HG02678 (cell line): ENCODE data around the gene DLK2.
"Not testable (repeated sequence)": the region's sequence is repeated elsewhere in the genome, so short reads cannot be mapped to it uniquely, and the experiment has no call there.

Experiments
- ATAC-seq: cut with Tn5 transposase; IDR thresholded peaks from one replicate; pipeline ENCODE4 v1.9.1; 2021; ENCODE audit warnings: mild to moderate bottlenecking, moderate library complexity; ENCODE audit not compliant: unreplicated experiment

Gene DLK2

DNA sequence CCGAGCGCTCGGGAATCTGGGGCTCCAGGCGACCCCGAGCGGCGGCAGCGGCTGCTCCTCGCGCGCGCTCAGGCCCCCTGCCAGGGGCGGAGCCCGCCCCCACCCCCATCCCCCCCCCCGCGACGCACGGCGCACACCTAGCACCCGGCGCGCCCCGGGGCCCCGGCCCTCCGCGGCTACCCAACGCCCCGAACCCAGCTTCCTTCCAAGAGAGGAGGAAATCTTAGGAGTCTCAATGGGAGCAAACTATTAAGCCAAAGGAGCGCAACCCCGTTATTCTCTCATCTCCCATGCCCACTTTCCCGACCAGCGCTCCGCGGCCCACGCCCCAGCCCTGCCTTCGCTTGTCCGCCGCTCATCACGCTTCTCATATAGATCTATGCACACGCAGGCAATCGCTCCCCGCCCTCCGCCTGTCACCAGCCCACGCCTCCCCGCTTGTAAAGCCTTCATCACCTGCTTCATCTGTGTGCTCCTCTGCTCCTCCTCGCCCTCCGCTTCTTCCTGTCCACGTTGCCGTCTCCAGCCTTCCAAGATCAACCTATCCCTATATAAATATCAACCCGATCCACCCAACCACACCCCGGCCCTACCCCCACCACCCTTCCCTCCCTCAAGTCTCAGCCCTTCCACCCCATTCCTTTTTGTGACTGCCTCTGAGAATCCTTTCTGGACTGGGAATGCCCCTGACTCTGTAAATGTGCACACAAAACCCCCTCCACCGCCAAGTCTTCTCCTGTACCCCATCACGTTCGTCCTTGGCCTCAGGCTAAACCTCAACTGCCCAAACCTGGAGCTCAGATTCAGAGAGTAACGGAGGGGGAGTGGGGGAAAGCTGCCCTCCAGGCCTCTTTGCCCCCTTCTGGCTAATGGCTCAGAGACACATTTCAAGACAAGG is at the start of gene DLK2:
DLK2 (minus strand) TSS at position 18 of the 898 bp plus-strand sequence. CDS start 723 bp downstream, outside the sequence.
- peak; percentile 23 for ATAC-seq

GRCh38 chr6:43503443-43503842 is 48.1 kb upstream of the DLK2 start:
- ATAC-seq = no peak

GRCh38 chr6:43502666-43503065 is 47.3 kb upstream of the DLK2 start:
- no peak for ATAC-seq

- ATAC-seq = no peak
These were observed 45.6 kb upstream of the DLK2 start for GRCh38 chr6:43500921-43501320.

GRCh38 chr6:43499028-43499815 is 43.9 kb upstream of the DLK2 start:
- ATAC-seq = no peak

DNA sequence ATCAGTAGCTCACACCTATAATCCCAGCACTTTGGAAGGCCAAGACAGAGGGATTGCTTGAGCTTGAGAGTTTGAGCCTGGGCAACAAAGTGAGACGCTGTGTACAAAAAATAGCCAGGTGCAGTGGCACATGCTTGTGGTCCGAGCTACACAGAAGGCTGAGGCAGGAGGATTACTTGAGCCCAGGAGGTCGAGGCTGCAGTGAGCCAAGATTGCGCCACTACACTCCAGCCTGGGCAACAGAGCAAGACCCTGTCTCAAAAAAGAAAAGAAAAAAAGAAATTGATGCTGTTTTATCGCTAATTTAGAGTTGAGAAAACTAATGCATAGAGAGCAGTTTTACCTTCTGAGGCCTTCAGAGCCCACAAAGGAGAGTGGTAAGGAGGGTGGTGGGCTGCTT is 42.9 kb upstream of the DLK2 start:
- ATAC-seq = not testable (repeated sequence)

DNA sequence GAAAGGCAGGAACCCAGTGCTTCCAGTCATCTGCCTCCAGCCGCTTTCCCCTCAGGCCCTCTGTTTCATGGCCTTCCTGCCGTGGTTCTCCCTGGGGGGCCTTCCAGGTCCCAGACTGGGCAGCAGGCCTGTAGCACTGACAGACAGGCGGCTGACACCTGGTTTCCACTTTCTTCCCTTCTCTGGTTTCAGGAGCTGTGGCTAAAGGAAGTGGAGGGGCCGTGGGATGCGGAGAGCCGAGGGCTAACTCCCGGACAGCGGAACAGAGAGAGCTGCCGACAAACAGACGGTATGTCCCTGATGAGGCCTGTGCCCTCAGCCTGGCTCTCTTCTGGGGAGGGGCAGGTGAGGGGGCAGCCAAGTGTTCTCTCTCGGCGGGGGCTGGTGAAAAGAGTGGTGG is 42.3 kb upstream of the DLK2 start:
- no peak for ATAC-seq

- ATAC-seq = no peak
These were observed 41.7 kb upstream of the DLK2 start for GRCh38 chr6:43497129-43497396.

- no peak for ATAC-seq
These were observed 41.2 kb upstream of the DLK2 start for GRCh38 chr6:43496370-43497128.

DNA sequence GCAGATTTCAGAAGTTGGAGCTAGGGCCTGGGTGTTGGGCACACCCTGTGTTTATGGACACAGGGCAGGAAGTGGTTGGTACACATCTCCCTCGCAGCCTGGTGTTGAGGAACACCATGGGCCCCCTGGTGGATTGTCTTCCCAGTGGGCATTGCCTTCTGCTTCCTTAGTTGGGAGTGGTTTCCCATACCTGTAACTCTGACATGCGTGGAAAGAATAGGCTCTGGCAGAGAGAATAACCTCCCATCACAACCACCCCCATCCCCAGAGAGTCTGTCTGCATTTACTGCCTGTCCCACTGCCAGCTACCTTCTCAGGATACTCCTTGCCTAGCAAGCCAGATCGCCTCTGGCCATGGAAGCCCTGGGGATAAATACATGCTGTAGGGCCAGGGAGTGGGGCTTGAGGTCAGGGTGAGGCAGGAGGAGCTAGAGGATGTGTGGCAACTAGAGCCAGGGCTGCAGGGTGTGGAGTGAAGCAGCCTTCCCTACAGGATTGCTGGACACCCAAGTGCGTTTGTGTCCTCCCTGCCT is 40.1 kb upstream of the DLK2 start:
- no peak for ATAC-seq

DNA sequence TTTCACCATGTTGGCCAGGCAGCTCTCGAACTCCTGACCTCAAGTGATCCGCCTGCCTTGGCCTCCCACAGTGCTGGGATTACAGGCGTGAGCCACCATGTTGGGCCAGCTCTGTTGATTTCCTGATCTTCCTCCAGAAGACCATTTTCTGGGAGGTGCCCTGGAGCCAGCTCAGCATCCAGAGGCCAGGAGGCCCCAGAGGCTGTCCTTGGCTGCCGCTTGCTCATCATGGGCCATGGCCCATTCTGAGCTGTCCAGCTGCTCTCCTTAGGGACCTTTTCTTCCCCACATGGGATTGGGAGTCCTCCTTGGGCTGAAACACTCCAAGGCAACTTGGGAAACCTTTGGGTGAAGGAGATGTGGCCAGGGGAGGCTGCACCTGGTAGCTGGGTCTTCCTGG is 39.4 kb upstream of the DLK2 start:
- ATAC-seq = no peak

DNA sequence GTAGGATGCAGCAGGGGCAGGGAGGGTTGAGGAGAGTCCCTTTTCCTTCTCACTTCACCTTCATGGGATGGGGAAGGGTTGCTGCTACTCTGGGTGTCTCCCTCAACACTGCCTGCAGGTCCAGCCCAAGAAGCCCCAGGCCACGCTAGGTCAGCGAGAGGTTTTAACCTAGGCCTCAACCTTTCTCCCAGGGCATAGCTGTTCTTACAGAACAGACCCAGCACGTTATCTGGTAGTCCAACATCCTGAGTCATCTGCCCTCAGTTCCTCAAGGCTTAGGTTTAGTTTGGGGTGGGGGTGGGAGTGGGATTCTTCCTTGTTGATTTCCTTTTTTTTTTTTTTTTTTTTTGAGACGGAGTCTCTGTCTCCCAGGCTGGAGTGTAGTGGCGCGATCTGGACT is 39.0 kb upstream of the DLK2 start:
- no peak for ATAC-seq

- ATAC-seq = no peak
These were observed 38.5 kb upstream of the DLK2 start for GRCh38 chr6:43493833-43494232.

GRCh38 chr6:43493230-43493629 is 37.9 kb upstream of the DLK2 start:
- ATAC-seq = no peak

DNA sequence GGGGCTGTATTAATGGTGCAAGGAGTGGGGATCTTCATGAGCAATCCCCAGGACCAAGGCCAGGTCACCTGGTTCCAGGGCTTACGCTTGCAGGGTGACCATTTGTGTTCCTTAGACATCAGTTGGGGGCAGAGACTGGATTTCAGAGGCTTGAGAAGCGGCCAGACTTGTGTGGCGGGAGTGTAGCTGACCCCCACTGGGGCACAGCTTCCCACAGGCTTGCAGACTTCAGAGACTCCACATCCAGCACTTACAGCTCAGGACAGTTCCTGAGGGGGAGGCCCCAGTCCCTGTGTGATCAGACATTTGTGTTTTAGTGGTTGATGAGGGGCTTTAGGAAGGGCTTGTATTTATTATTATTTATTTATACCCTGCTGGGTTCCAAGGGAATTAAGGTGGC is 37.3 kb upstream of the DLK2 start:
- no peak for ATAC-seq

- ATAC-seq = no peak
These were observed 36.7 kb upstream of the DLK2 start for GRCh38 chr6:43491750-43492661.

DNA sequence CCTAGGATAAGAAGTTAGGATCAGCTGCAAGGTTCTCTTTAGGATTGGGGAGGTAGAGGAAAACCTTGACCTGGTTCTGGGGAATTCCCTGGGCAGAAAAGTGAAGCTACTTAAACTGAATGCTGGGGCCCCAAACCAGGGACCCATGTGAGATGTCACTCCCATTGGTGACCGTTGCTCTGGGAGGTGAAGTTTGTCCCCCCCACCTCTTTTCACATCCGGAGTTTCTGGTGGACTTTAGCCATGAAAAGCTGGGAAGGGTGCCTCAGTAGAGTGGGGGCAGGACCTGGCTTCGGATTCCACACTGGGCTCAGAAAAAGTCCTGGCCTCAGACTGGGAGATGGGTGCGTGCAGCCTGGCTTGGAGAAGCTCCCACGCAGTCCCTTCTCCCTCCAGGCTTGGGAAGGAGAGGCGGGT is 35.2 kb upstream of the DLK2 start:
- no peak for ATAC-seq

DNA sequence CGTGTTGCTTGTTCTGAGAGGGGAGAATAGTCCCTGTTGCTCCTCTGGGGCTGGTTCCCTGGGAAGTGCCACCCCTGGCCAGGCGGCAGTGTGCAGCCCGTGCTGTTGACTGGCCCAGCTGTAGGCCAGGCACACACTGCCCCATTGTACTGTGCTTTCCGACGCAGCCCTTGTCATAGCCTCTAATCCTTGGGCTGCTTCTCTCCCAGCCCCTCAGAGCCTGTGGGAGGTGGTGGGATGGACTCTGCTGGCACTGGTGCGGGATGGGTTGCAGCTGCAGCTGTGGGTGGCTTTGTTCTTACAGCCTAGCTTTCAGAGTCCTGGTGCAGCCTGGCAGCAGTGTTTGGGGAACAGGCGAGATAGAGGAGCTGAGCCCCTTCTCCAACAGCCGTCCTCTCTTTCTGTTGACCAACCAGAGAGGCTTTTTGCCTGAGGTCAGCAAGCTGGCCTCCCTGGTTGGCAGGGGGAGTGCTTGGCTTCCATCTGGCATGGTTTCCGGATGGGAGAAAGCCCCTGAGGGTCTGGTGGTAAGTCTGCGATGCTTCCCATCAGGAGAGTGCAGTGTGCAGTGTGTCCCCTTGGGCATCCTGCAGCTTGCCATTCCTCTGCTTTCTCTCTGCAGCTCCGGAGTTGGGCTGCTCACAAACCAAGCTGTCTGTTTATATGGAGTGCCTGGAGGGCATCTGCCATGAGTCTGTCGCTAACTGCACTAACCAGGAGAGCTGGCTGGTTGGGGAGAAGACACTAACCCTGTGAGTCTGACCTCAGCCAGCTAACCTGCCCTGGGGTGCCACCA is 34.1 kb upstream of the DLK2 start:
- ATAC-seq = no peak

- ATAC-seq = no peak
These were observed 33.4 kb upstream of the DLK2 start for GRCh38 chr6:43488667-43489276.
